ENCODE data around the gene CNTNAP5.

Gene CNTNAP5

GRCh38 chr2:124153713-124154112 lies 128.6 kb downstream of the CNTNAP5 start:
- Histone ChIP-seq H3K79me1 (ENCODE audit: low read length) (no peaks in the 10 kb centered on the region), H2AK5ac (ENCODE audit: low read length) (no peak overlapping the region), H3K23ac (ENCODE audit: low read length) (no peak overlapping the region), H4K8ac (ENCODE audit: low read depth, low read length) (no peak overlapping the region), H2BK120ac (ENCODE audit: insufficient read depth, low read length, poor library complexity) (no peak overlapping the region), H3K36me3 (ENCODE audit: control insufficient read depth in 1 of 2, insufficient read depth in 2 of 2, low read length in 2 of 2) (no peaks in the 10 kb centered on the region), H2BK5ac (ENCODE audit: low read depth, low read length, poor library complexity) (no peak overlapping the region), H3K27ac (ENCODE audit: low read depth, low read length) (no peak overlapping the region), H3K4me1 (ENCODE audit: control insufficient read depth in 1 of 2, insufficient read depth in 2 of 2, low read length in 2 of 2) (no peaks in the 10 kb centered on the region), H4K91ac (ENCODE audit: low read depth, low read length) (no peak overlapping the region), H3K18ac (ENCODE audit: low read length) (no peak overlapping the region), H3K14ac (ENCODE audit: low read length) (no peak overlapping the region), H3K4ac (ENCODE audit: low read depth, low read length) (no peak overlapping the region), H2AFZ (ENCODE audit: insufficient read depth, low read length, poor library complexity) (no peak overlapping the region), H3K4me3 (ENCODE audit: low read depth, low read length) (no peak overlapping the region), H3K9me3 (ENCODE audit: insufficient read depth, low read depth, low read length) (no peaks in the 10 kb centered on the region), H3K79me2 (ENCODE audit: control insufficient read depth, insufficient read depth, low read length, poor library complexity) (no peaks in the 10 kb centered on the region), H3K4me2 (ENCODE audit: low read length) (no peak overlapping the region), H4K12ac (ENCODE audit: low read depth, low read length) (no peak overlapping the region), H3K9ac (ENCODE audit: low read length) (no peak overlapping the region), H3K27me3 (ENCODE audit: insufficient read depth, low read length) (no peaks in the 10 kb centered on the region), H2BK12ac (ENCODE audit: low read length) (no peak overlapping the region)
- DNase-seq = no peak
- WGBS (ENCODE audit: extremely low coverage, insufficient coverage, insufficient read length) = no CpG with 5 or more reads among the region's 8 CpGs

- no peak overlapping the region for H4K8ac ChIP-seq (ENCODE audit: low read depth, low read length)
- no peak overlapping the region for H3K4me2 ChIP-seq (ENCODE audit: low read length)
- no peak for DNase-seq
- no peak overlapping the region for H2BK5ac ChIP-seq (ENCODE audit: low read depth, low read length, poor library complexity)
- H3K23ac ChIP-seq (ENCODE audit: low read length) = no peak overlapping the region
- H3K36me3 ChIP-seq (ENCODE audit: control insufficient read depth in 1 of 2, insufficient read depth in 2 of 2, low read length in 2 of 2) = no peaks in the 10 kb centered on the region
- H3K4me1 ChIP-seq (ENCODE audit: control insufficient read depth in 1 of 2, insufficient read depth in 2 of 2, low read length in 2 of 2) = no peaks in the 10 kb centered on the region
- no peak overlapping the region for H4K91ac ChIP-seq (ENCODE audit: low read depth, low read length)
- no peak overlapping the region for H4K12ac ChIP-seq (ENCODE audit: low read depth, low read length)
- H3K79me1 ChIP-seq (ENCODE audit: low read length) = no peaks in the 10 kb centered on the region
- no CpG with 5 or more reads among the region's 1 CpG for WGBS (ENCODE audit: extremely low coverage, insufficient coverage, insufficient read length)
- no peak overlapping the region for H3K27ac ChIP-seq (ENCODE audit: low read depth, low read length)
- no peak overlapping the region for H3K4me3 ChIP-seq (ENCODE audit: low read depth, low read length)
- H2BK12ac ChIP-seq (ENCODE audit: low read length) = no peak overlapping the region
- no peaks in the 10 kb centered on the region for H3K79me2 ChIP-seq (ENCODE audit: control insufficient read depth, insufficient read depth, low read length, poor library complexity)
- no peak overlapping the region for H3K9ac ChIP-seq (ENCODE audit: low read length)
- H3K14ac ChIP-seq (ENCODE audit: low read length) = no peak overlapping the region
- no peak overlapping the region for H2AK5ac ChIP-seq (ENCODE audit: low read length)
- no peaks in the 10 kb centered on the region for H3K9me3 ChIP-seq (ENCODE audit: insufficient read depth, low read depth, low read length)
- H2BK120ac ChIP-seq (ENCODE audit: insufficient read depth, low read length, poor library complexity) = no peak overlapping the region
- H3K18ac ChIP-seq (ENCODE audit: low read length) = no peak overlapping the region
- no peaks in the 10 kb centered on the region for H3K27me3 ChIP-seq (ENCODE audit: insufficient read depth, low read length)
- no peak overlapping the region for H3K4ac ChIP-seq (ENCODE audit: low read depth, low read length)
- no peak overlapping the region for H2AFZ ChIP-seq (ENCODE audit: insufficient read depth, low read length, poor library complexity)
Observed at GRCh38 chr2:124159166-124159565, 134.1 kb downstream of the CNTNAP5 start.

GRCh38 chr2:124161542-124161941 lies 136.5 kb downstream of the CNTNAP5 start:
- Histone ChIP-seq H3K14ac (ENCODE audit: low read length) (no peak overlapping the region), H2BK5ac (ENCODE audit: low read depth, low read length, poor library complexity) (no peak overlapping the region), H3K18ac (ENCODE audit: low read length) (no peak overlapping the region), H4K12ac (ENCODE audit: low read depth, low read length) (no peak overlapping the region), H3K9me3 (ENCODE audit: insufficient read depth, low read depth, low read length) (no peaks in the 10 kb centered on the region), H3K9ac (ENCODE audit: low read length) (no peak overlapping the region), H2BK12ac (ENCODE audit: low read length) (no peak overlapping the region), H2AFZ (ENCODE audit: insufficient read depth, low read length, poor library complexity) (no peak overlapping the region), H3K4me1 (ENCODE audit: control insufficient read depth in 1 of 2, insufficient read depth in 2 of 2, low read length in 2 of 2) (no peaks in the 10 kb centered on the region), H3K79me2 (ENCODE audit: control insufficient read depth, insufficient read depth, low read length, poor library complexity) (no peaks in the 10 kb centered on the region), H4K91ac (ENCODE audit: low read depth, low read length) (no peak overlapping the region), H3K4me2 (ENCODE audit: low read length) (no peak overlapping the region), H3K4ac (ENCODE audit: low read depth, low read length) (no peak overlapping the region), H2BK120ac (ENCODE audit: insufficient read depth, low read length, poor library complexity) (no peak overlapping the region), H3K27ac (ENCODE audit: low read depth, low read length) (no peak overlapping the region), H3K79me1 (ENCODE audit: low read length) (no peaks in the 10 kb centered on the region), H4K8ac (ENCODE audit: low read depth, low read length) (no peak overlapping the region), H3K4me3 (ENCODE audit: low read depth, low read length) (no peak overlapping the region), H3K23ac (ENCODE audit: low read length) (no peak overlapping the region), H2AK5ac (ENCODE audit: low read length) (no peak overlapping the region), H3K36me3 (ENCODE audit: control insufficient read depth in 1 of 2, insufficient read depth in 2 of 2, low read length in 2 of 2) (no peaks in the 10 kb centered on the region), H3K27me3 (ENCODE audit: insufficient read depth, low read length) (no peaks in the 10 kb centered on the region)
- no peak for DNase-seq

- Histone ChIP-seq H3K79me1 (ENCODE audit: low read length) (no peaks in the 10 kb centered on the region), H3K4me3 (ENCODE audit: low read depth, low read length) (no peak overlapping the region), H3K9ac (ENCODE audit: low read length) (no peak overlapping the region), H3K14ac (ENCODE audit: low read length) (no peak overlapping the region), H3K18ac (ENCODE audit: low read length) (no peak overlapping the region), H2AFZ (ENCODE audit: insufficient read depth, low read length, poor library complexity) (no peak overlapping the region), H3K4ac (ENCODE audit: low read depth, low read length) (no peak overlapping the region), H3K27me3 (ENCODE audit: insufficient read depth, low read length) (no peaks in the 10 kb centered on the region), H3K27ac (ENCODE audit: low read depth, low read length) (no peak overlapping the region), H3K23ac (ENCODE audit: low read length) (no peak overlapping the region), H3K79me2 (ENCODE audit: control insufficient read depth, insufficient read depth, low read length, poor library complexity) (no peaks in the 10 kb centered on the region), H3K9me3 (ENCODE audit: insufficient read depth, low read depth, low read length) (no peaks in the 10 kb centered on the region), H4K8ac (ENCODE audit: low read depth, low read length) (no peak overlapping the region), H2BK5ac (ENCODE audit: low read depth, low read length, poor library complexity) (no peak overlapping the region), H2BK120ac (ENCODE audit: insufficient read depth, low read length, poor library complexity) (no peak overlapping the region), H3K4me1 (ENCODE audit: control insufficient read depth in 1 of 2, insufficient read depth in 2 of 2, low read length in 2 of 2) (no peaks in the 10 kb centered on the region), H4K91ac (ENCODE audit: low read depth, low read length) (no peak overlapping the region), H2AK5ac (ENCODE audit: low read length) (no peak overlapping the region), H3K4me2 (ENCODE audit: low read length) (no peak overlapping the region), H4K12ac (ENCODE audit: low read depth, low read length) (no peak overlapping the region), H3K36me3 (ENCODE audit: control insufficient read depth in 1 of 2, insufficient read depth in 2 of 2, low read length in 2 of 2) (no peaks in the 10 kb centered on the region), H2BK12ac (ENCODE audit: low read length) (no peak overlapping the region)
- no peak for DNase-seq
Observed at GRCh38 chr2:124162256-124162655, 137.2 kb downstream of the CNTNAP5 start.

DNA sequence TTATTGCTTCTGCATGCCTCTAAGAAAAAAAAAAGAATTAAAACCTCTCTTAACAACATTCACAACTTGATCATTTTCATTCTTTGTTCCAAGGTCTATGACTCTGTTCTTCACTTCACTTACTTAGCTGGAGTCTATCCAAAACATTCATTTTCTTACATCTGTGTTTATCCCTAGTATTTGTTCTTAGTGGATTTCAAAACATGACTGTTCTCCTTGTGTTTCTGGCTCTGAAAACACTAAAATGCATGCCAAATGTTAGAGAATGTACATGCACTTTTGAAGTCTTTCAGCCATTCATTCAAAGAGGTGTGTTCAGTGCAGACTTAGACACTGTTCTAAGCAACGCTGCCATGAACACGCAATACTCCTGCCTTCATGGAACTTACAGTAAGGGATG lies 138.8 kb downstream of the CNTNAP5 start:
- no peak overlapping the region for H3K9ac ChIP-seq (ENCODE audit: low read length)

More for the DNA sequence above, 138.8 kb downstream of the CNTNAP5 start:
- Histone ChIP-seq H3K4me2 (ENCODE audit: low read length) (no peak overlapping the region), H2AFZ (ENCODE audit: insufficient read depth, low read length, poor library complexity) (no peak overlapping the region), H3K79me1 (ENCODE audit: low read length) (no peaks in the 10 kb centered on the region), H3K9me3 (ENCODE audit: insufficient read depth, low read depth, low read length) (no peaks in the 10 kb centered on the region), H3K4me1 (ENCODE audit: control insufficient read depth in 1 of 2, insufficient read depth in 2 of 2, low read length in 2 of 2) (no peaks in the 10 kb centered on the region), H3K4ac (ENCODE audit: low read depth, low read length) (no peak overlapping the region), H3K79me2 (ENCODE audit: control insufficient read depth, insufficient read depth, low read length, poor library complexity) (no peaks in the 10 kb centered on the region), H2BK120ac (ENCODE audit: insufficient read depth, low read length, poor library complexity) (no peak overlapping the region), H3K23ac (ENCODE audit: low read length) (no peak overlapping the region), H3K18ac (ENCODE audit: low read length) (no peak overlapping the region), H4K12ac (ENCODE audit: low read depth, low read length) (no peak overlapping the region), H2AK5ac (ENCODE audit: low read length) (no peak overlapping the region), H2BK12ac (ENCODE audit: low read length) (no peak overlapping the region), H3K4me3 (ENCODE audit: low read depth, low read length) (no peak overlapping the region), H3K27me3 (ENCODE audit: insufficient read depth, low read length) (no peaks in the 10 kb centered on the region), H4K8ac (ENCODE audit: low read depth, low read length) (no peak overlapping the region), H3K27ac (ENCODE audit: low read depth, low read length) (no peak overlapping the region), H4K91ac (ENCODE audit: low read depth, low read length) (no peak overlapping the region), H2BK5ac (ENCODE audit: low read depth, low read length, poor library complexity) (no peak overlapping the region), H3K36me3 (ENCODE audit: control insufficient read depth in 1 of 2, insufficient read depth in 2 of 2, low read length in 2 of 2) (no peaks in the 10 kb centered on the region), H3K14ac (ENCODE audit: low read length) (no peak overlapping the region)
- WGBS (ENCODE audit: extremely low coverage, insufficient coverage, insufficient read length) = no CpG with 5 or more reads among the region's 2 CpGs
- DNase-seq = no peak
